ENCODE measurements around the gene NR1I3.

Gene NR1I3

DNA sequence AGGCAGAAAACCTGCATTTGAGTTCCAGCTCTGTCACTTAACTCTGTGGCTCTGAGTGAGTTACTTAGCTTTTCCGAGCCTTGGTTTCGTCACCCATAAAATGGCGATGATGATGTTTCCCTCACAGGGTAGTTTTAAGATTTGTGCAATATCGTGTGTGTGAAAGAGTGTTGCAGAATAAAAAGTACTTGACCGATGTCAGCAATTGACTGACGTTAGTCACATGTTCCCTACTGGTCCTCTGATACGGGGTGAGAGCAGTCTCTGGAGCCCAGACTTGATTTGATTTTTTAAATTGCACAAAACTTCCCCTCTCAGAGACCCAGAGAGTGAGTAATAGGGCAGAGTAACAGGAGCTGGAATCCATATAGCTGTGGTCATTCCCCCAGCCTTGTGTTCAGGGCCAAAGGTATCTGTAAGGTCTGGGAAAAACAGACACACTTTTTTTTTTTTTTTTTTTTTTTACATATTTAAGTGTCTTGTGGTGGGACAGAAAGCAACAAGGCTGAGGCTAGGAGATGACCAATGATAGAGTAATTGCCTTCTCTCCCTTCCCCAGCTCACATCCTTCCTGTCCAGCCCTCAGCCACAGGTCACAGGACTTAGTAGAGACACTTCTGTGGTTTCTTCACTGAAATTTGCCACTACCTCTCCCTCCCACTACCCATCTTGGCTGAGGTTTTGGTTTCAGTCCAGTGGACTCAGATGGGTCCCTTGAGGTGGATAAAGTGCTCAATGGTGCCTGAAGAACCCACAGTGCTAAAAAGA is 20.9 kb downstream of the NR1I3 start:
- peak; percentile 27 for DNase-seq

DNA sequence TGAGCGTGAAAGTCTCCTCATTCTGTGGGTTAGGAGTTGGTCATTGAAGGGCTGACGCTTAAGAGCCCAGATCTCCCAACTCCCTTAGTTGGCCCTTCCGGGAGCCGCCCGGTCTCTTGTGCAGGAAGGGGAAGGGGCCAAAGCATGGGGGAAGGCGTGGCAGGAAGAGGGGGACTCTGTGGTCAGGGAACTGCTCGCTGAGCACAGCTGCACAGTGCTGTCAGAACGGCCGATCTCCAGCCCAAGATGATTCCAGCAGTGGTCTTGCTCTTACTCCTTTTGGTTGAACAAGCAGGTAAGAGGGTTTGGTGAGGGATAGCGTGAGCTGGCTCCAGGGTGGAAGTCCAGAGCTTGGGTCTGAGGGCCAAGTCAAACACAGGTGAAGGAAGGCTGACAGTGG is 22.9 kb downstream of the NR1I3 start, which contains the start of gene FCER1G:
Gene FCER1G (plus strand): TSS at position 220 of the 400 bp plus-strand sequence. CDS start 27 bp downstream, at position 247.
- peak; percentile 24 for DNase-seq

DNA sequence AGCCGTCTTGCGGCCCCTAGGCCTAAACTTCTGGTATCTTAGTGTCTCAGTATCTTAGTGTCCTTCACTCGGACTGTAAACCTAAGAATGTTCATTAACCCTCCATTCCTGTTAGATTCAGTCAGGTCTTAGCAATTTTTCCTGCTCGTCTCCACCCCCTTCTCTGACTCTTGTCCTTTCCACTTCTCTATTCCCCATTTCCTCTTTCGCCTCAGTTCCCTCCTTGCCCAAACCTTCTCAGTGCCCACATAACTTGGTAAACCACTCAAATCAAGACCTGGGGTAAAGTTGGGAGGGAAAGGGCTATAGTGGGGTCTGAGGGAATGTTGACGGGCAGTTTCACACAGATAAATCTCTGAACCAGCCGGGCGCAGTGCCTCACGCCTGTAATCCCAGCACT is 23.6 kb downstream of the NR1I3 start:
- no peak for DNase-seq

DNA sequence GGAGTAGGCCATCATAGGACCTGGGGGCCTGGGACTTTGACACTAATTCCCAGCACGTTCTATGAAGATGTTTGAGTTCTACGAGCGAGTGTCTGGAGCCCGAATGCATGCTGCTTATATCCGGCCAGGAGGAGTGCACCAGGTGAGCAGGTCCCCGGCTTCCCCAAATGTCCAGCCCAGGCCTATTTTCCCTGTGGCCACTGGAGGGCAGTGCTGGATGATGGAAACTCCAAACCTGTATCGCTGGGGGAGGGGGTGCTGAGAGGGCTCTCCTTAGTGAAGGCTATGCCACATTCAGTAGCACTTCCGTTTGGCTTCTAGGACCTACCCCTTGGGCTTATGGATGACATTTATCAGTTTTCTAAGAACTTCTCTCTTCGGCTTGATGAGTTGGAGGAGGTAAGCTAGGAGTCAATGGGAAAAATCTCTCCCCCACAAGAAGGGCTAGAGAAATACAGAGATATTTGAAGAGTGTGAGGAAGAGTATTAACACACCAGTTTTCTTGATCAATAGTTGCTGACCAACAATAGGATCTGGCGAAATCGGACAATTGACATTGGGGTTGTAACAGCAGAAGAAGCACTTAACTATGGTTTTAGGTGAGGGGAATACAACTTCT is 28.1 kb downstream of the NR1I3 start:
- DNase-seq: peak; percentile 80

DNA sequence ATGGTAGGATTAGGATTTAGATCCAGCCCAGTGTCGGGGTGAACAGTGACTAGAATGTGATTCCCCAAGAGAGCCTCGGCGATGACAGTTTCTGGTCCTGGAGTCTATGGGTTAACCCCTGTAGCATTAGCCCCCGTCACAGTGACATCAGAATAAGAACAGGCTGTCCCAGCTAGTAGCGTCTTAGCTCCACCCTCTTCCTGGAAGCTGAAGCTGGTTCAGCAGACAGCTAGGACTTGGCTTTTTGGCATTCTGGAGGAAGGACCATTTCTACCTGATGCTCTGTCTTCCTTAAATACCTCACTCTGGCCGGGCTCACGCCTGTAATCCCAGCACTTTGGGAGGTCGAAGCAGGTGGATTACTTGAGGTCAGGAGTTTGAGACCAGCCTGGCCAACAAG is 30.8 kb downstream of the NR1I3 start:
- no peak for DNase-seq

DNA sequence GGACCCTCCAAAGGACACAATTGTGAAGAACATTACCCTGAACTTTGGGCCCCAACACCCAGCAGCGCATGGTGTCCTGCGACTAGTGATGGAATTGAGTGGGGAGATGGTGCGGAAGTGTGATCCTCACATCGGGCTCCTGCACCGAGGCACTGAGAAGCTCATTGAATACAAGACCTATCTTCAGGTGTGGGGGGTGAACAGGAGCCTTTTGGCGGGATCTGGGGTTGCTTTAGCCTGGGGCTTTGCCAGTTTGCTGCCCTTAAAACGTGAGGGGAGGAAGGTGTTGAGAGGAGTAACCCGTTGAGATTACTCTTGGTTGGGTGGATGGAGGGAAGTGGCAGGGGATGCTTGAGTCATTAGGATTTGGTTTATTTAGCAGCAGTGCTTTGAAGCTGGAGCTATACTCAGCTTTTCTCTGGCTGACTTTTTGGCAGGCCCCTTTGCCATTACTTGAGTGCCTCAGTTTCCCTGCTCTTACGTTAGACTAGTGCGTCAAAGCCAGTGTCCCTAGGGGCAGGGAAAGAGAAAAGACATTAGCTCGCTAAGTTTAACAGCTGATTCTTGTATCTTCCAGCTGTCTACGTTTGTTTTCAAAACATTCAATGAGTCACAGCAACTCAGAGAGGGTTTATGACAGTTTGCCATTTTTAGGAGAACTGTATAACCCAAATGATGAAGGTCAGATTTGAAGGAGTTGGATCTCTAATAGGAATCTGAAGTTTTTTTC is 31.4 kb downstream of the NR1I3 start:
- no peak for DNase-seq

DNA sequence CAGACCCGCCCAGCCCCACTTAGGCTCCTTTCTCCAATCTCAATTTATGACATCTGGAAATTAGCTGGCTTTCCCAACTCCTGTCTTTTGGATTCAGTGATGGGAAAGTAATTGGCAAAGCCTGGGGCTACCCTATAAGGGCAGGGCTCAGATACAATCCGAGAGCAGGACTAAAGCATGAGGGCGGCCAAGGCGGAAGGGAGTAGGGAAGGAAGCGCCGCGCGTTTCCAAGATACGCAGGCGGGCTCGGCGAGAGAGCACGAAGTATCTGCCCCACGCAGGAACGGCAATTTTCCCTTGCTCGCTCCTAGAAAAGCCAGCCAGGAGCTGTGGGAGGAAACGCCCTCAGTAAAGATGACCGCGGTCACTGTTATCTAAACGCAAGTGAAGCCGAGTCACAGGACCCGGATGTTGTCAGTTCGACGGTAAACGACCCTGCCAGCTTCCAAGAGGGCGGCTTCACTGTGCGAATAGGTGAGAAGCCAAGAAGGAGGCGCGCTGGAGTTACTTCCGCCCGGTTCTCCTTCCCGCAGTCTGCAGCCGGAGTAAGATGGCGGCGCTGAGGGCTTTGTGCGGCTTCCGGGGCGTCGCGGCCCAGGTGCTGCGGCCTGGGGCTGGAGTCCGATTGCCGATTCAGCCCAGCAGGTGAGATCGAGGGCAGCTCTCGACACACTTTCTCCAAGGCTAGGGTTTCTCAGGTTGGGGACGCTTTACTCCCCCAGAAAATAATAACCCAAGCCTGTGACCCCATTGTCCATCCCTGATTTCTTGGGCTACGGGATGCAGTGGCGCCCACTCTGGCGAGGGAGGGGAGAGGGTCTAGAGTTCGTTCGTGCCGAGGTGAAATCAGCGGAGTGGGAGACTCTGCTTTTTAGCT is 35.9 kb downstream of the NR1I3 start, which contains the start of gene NDUFS2:
Gene NDUFS2 (plus strand): TSS at position 532 of the 877 bp plus-strand sequence. CDS start 19 bp downstream, at position 551.
- DNase-seq: peak; percentile 98

DNA sequence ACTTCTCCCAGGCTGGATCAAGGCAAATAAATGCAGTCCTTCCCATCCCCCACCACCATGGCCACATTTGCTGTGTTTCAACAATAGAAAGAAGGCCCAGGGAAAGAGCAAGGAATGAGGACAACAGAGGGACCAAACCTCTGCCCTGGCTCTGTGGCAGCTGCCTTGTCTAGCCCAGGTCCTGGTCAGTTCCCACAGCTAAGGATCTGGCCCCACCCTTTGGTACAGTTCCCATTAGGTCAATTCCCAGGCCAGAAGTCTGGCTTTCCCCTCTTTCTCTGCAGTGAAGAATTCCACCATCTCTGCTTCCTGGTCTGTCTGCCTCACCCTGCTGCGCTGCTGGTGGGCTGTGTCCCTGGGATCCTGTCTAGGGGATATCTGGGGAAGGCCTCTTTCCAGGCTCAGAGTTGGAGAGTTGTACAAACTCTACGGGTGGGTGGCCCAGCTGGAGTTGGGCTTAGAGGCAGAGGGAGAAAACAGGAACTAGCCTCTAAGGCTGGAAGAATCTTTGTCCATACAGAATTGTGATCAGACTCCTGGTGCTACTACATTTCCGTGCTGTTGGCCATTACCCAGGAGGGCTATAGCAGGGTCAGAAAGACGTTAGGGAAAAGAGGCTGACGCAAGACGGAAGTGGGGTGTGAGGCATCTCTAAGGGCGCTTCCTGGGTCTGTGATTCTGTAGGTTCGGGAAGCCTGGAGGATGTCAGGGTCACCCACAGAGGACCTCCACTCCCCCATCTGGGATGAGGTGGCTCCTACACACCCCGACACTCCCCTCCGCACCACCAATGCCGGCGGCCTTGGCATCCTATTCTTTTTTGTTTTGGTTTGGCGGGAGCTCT is 36.8 kb downstream of the NR1I3 start:
- DNase-seq: no peak

DNA sequence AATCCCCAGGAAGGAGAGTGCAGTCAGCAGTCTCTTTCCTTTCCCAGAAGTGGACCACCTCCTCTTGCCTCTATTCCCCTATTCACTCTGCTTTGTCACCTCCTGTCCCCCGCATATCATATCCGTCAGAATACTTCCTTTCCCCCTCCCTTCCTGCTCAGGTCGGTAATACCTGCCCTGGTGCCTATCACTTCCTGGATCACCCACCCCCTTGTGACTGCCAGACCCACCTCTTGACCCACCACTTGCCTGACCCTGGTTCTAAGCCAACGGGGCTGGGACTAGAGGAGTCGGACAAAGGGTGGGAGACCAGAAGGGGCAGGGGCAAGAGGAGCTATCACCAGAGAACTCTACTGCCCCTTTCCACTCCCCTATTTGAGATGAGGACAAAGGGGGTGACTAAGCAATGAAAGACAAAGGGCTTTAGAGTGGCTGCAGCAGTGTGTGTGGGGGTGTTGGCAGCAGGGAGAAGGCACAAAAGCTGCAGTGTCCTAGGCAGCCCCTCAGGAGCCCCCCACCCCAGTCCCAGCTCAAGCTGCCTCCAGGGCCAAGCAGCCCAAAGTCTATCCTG is 37.5 kb downstream of the NR1I3 start:
- DNase-seq: peak; percentile 60

DNA sequence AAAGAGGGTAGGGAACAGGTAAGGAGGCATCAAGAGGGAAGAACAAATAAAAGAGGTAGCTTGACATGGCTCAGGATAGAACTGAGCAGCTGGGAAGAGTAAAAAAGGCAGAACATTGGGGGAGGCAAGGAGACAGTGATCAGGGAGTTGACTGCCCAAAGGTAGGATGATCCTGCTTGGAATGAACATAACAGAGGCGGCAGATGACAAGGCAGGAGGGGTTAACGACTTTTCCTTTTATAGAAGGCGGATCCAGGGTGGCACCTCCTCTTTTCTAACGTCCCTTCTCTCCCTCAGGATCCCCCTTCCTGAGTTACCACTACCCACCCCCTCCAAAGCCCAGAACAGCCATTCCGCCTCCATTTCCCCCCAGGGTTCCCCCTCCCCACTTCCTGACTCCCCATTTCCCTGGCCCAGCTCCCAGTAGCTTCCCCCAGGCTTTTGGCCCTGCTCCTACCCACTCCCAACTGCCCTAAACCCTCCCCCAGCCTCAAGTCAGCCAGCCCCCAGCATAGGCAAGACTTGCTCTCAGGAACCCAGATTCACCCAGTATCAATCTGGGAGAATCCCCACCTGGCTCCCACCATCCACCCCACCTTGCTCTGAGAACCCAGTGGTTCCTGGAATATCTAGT is 38.4 kb downstream of the NR1I3 start:
- DNase-seq: no peak

DNA sequence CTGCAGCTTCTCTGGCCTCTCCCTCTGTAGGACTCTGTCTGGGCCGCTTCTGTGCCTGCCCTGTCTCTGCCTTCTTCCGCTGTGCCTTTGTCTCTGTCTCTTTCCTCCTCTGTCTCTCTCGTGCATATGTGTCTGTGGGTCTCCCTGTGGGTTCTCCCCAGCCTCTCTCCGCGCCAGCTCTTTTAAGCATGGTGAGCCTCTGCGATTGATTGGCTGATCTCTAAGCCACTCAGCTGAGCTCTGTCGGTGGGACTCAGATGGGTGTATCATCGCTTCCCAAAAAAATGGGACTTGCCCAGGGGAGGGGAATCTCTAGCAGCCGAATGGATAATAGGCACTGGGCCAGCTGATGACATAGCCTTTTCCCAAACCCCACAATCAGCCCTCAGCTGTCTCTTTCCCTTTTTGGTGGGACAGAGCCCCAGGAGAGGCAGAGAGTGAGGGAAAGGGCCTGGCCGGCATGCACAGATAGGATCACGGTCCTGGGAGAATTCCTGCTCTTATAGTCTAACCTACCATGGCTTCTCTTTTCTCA is 39.0 kb downstream of the NR1I3 start, which contains the start of gene ADAMTS4:
Gene ADAMTS4 (minus strand): TSS at position 158 of the 535 bp plus-strand sequence. CDS start 427 bp downstream, outside the sequence.
- no peak for DNase-seq

DNA sequence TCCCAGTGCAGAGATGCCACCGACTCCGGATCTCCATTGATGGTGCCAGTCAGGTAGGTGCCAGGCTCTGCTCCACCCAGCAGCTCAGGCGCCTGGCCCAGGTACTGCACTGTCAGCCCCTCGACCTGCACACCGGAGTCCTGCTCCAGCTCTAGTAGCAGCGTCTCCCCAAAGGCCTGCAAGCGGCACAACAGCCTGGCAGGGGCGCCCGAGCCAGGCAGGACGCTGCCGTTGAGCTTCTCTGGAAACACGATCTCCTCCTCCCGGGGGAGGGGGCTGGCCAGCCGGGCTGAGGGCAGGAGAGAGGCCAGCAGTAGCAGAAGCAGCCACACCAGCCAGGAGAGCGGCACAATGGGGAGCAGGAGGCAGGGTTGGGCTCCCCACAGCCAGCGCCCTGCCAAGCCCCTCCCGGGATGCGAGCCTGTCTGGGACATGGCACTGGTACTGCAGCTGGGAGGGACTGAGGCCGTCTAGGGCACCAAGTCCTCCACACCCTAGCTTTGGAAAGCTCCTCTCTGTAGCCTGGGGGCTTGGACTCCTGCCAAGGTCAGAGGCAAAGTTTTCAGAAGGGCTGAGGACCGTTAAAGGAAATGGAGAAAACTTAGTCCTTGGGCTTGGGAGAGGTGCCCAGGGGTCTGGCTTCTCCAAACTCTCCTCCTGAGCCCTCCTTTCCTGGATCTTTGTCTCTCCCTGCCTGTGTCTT is 39.7 kb downstream of the NR1I3 start:
- no peak for DNase-seq

DNA sequence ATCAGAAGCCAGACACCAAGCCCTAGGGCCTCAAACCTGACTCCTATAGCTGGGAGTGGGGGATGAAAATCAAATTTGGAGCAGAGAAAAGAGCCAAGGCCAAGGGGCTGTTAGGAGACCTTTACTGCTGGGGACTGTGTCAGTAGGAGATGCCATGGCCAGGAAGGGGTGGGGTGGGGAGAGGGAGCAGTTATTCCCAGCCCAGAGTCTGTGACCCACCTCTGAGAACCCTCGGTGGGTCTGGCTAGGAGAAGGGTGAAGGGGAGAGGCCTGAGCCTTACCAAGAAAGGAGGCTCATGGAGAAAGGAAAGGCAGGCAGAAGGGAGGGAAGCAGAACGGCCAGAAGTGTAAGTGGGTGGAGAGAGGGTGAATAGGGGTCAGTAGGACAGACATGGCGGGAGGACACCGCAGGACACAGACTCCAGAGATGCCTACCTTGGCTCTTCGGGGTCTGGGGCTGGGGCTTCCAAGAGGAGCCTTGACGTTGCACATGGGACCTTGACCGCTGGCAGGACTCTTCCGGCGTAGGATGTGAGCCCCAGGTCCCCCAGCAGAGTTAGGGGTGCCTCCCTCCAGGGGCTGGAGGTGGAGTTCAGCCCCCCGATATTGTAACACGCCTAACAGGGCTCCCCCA is 40.3 kb downstream of the NR1I3 start:
- DNase-seq: no peak

DNA sequence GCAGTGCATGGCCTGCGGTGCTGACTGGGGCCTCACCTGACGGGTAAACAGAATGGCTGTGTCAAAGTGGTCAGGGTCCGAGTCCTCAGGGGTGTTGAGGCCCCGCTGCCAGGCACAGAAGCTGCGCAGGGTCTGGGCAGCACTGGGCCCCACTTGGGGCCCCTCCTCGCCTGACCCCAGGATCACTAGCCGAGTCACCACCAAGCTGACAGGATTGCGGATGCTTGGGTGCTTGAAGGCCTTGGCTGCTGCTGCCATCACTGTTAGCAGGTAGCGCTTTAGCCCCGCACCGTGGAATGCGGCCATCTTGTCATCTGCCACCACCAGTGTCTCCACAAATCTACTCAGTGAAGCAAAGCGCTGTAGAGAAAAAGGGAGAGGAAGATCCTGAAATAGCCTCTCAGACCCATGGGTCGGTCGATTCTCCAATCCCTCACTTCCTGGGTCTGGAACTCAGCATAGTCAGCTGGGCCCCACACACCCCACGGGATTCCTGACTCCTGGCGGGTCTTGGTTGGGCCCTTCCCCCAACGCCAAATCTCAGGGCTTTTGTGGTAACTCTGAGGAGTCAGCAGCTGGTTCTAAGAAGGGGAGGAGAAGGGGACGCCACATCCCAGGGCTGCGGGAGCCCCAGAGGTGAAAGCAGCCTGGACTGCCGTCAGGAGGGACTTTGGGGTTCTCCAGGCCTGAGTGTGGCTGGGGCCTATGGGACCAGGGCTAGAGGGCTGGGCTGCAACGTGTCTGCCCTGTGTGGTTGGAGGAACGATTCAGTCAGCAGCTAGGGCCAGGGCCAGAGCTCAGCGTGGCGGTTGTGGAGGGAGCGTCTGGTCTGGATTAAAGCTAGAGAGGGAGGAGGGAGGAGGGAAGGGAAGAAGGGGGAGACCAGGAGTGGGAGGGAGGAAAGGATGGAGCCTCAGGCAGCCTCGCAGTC is 41.2 kb downstream of the NR1I3 start:
- no peak for DNase-seq

DNA sequence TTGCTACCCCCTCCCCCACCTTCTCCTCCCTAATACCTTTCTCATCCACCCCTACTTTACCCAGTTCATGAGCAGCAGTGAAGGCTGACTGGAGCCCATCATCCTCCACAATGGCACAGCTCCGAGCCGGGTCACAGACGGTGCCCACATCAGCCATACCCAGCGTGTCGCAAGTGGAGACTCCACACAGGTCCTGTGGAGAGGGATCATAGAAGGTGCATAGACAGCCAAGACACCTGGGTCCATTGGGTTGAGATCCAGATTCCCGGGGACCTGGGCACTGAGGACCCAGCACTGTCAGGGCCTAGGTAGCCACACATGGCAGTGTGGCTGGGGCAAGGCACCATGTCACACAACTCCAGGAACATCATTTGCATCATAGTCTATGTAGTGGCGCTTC is 41.9 kb downstream of the NR1I3 start:
- no peak for DNase-seq

DNA sequence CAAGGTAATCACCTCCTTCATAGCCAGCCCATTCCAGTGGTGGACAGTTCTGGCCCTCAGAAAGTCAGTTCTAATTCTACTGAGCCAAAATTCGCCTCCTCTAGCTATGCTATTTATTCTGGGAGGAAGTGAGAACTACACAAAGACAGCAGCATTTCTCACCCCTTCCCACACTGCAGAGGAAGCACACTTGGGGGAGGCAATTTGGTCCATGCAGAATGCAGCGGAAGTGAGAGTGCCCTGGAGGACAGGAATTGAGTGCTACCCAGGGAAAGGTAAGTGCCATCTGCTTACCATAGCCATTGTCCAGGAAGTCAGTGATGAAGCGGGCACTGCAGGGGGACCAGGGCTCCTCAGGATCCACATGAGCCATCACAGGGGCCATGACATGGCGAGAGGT is 42.8 kb downstream of the NR1I3 start:
- DNase-seq: no peak

DNA sequence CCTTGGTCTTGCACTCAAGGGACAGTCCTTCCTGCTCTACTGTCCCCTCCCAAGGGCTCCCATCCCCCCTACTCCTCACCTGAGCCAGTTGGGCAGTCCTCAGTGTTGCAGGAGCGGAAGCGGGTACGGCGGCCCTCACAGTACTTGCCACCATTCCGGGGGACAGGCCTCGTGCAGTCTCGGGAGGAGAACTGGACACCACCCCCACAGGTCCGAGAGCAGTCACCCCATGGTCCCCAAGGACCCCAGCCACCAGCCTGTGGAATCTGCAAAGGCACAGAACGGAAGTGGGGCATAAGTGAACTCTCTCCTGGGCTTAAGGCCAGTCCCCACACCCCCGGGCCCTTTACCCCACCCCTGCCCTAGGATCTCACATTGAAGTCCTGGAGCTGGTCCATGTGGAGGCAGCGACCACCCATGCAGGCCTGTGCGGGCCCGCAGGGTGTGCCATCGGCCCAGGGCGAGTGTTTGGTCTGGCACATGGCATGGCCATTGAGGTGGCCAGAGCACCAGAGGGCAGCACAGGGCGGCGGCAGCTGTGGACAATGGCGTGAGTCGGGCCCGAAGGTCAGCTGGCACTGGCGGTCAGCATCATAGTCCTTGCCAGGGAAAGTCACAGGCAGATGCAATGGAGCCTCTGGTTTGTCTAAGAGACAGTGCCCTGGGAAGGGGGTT is 44.3 kb downstream of the NR1I3 start:
- DNase-seq: no peak

All from CD4-positive, alpha-beta T cell treated with Interleukin-21 for 1 hour (primary cell).